NCI-H446 treated with DMSO at 0.1 percent for 48 hours (cell line): ENCODE measurements around the gene MECP2.
A peak's percentile ranks its signal among the peaks of the same experiment; 100 is the strongest.
"Not testable (repeated sequence)": the region's sequence is repeated elsewhere in the genome, so short reads cannot be mapped to it uniquely, and the experiment has no call there.

Experiments used
- DNase-seq: peaks from one replicate; lab custom pipeline; 2025; lab: John Stamatoyannopoulos, UW

MECP2 gene

DNA sequence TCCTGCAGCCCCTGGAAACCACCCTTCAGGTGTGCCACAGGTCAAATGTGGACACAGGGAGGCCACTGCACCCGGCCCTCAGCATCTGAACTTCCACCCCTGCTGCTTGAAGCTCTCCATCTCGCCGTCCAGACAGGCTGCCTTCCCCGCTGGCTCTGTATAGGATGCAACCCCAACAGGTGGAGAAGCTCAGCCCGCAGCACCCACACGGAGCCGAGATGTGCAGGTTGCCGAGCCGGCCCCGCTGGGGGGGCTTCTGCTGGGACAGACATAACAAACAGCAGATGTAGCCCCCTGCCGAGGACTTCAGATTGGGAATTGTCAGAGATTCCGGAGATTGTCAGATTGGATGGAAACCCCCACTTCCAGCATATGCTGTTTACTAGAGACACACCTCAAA lies 104.4 kb downstream of the MECP2 start:
- no peak for DNase-seq

DNA sequence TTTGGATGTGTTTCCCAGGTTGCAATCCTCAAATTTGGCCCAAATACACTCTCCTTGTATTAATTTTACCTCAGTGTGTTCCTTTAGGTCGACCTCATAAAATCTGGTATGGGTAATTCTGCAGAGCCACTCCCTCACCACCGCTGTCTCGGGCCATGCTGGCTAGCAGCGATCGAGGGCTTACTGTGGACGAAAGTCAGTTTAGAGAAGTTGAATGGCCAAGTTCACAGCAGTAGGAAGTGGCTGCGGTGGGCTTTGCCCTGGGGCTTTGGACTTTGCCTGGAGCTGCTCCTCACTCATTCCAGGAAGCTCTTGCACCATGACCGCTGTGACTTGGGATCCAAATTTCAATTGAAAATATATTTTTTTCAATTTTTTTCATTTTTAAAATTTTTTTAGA lies 105.3 kb downstream of the MECP2 start:
- DNase-seq: no peak

DNA sequence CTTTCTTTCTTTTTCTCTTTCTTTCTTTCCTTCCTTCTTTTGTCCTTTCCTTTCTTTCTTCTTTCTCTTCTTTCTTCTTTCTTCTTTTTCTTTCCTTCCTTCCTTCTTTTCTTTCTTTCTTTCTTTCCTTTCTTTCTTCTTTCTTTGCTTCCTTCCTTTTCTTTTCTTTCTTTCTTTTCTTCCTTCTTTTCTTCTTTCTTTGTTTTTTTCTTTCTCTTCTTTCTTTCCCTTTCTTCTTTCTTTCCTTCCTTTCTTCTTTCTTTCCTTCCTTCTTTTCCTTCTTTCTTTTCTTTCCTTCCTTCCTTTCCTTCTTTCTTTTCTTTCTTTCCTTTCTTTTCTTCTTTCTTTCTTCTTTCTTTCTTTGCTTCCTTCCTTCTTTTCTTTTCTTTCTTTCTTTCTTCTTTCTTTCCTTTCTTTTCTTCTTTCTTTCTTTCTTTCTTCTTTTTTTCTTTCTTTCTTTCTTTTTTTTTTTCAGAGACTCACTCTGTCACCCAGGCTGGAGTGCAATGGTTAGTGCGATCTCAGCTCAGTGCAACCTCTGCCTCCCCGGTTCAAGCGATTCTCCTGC lies 106.4 kb downstream of the MECP2 start:
- DNase-seq: no peak

DNA sequence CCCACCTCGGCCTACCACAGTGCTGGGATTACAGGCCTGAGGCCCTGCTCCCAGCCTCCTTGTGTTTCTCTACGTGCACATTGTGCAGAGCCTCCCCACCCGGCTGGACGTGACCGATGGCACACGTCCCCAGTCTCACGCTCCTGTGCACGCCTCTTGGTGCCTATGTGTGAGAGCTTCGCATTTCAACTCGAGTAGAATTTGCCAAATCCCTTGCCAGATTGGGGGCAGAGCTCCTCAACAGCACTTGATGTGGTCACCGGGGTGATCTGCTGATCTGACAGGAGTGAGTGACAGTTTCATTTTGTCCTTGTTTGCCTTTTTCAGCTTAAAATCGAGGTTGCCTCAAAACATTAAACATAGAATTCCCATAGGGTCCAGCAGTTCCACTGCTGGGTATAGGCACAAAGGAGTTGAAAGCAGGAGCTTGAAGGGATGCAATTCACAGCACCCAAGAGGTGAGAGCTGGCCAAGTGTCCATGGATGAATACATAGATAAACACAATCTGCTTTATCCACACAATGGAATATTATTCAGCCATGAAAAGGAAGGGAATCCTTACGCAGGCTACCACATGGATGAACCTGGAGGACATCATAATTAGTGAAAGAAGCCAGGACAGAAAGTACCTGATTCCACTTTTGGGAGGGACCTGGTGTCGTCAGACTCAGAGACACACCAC lies 107.4 kb downstream of the MECP2 start:
- no peak for DNase-seq

DNA sequence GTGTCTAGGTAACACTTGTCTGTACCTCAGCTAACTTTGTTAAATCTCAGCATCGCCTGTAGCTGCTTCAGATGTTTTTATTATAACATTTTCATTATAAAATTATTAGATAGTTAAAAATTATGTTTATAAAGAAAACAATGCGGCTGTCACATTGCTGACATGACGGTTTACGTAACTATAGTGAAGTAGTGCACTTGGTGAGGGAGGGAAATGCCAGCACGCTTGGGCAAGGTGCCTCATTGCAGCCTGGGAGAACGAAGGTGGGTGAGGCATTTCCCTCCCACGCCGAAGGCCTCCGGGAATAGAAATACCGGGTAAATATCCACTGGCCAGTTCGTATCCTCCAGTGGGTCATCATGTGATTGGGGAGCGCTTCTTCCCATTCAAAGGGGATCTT lies 109.0 kb downstream of the MECP2 start:
- DNase-seq: no peak

DNA sequence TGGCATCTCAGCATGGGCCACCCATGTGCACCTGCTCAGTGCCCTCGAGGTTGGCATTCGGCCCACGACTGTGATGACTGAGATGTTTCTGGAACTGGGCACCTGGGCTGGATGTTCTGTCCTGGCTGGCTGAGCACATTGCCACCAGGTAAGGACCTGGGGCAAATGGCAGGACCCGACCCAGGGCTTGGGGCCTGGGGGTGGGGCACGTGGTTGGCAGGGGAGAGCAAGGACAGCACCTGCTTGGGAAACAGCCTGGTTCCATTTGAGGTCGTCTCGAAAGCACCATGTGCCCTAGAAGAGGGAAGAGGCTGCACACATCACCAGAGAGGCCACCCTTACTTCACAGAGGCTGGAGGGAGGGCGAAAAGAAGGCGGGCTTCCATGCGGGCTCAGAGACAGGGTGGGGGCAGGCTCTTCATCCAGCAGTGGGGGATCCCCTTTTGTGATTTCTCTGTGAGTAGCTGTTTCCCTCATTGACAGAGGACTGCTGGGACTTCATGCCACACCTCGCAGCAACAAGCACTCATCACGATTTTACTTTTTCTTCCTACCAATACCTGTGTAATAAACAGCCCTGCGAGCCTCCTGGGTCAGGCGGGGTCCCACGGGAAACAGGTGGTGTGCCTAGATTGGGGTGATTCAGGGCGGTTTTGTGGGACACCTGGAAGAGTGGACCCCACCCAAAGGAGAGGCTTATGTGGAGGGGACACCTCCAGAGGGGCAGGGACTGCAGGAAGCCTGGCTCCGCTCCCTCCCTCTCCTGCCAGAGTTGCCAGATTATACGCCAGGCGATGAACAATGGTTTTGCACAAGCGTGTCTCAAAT lies 113.0 kb downstream of the MECP2 start:
- DNase-seq: no peak

DNA sequence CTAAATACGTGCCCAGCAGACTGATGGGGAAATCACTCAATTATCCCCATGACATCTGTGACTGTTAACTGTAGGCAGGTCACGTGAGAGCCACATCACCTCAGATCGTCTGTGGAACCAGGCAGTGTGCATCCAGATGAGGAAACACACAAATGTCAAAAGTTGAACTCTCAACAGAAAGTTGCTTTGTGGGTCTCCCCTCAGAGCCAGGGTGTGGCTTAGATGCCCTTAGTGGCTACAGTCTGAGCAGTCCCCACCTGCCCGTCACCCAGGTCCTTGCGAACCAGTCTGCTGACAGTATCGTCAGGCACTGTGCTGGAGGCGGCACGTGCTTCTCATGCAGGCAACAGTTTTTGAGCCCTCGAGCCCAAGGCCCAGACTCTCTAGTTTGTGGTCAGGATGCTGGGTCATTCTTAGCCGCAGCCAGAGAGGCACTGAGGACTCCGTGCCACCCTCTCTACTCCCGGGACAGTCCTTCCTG lies 114.2 kb downstream of the MECP2 start:
- no peak for DNase-seq

DNA sequence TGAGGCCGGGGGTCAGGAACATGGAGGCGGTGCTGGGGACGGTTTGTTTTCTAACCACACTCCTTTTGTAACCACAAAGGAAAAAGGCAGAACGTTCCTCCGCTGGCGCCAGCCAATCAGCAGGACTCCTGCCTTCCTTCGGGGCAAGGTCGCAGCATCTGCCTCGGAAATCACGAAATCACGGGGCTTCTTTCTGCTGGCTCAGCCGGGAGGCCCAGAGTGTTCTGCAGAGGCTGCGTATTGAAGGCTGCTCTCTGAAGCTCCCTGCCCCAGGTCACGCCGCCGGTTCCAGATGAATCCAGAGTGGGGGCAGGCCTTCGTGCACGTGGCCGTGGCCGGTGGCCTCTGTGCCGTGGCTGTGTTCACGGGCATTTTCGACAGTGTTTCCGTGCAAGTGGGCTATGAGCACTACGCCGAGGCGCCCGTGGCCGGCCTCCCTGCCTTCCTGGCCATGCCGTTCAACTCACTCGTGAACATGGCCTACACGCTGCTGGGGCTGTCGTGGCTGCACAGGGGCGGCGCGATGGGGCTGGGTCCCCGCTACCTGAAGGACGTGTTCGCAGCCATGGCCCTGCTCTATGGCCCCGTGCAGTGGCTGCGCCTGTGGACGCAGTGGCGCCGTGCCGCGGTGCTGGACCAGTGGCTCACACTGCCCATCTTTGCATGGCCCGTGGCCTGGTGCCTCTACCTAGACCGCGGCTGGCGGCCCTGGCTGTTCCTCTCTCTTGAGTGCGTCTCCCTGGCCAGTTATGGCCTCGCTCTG lies 115.6 kb downstream of the MECP2 start:
- DNase-seq: no peak

DNA sequence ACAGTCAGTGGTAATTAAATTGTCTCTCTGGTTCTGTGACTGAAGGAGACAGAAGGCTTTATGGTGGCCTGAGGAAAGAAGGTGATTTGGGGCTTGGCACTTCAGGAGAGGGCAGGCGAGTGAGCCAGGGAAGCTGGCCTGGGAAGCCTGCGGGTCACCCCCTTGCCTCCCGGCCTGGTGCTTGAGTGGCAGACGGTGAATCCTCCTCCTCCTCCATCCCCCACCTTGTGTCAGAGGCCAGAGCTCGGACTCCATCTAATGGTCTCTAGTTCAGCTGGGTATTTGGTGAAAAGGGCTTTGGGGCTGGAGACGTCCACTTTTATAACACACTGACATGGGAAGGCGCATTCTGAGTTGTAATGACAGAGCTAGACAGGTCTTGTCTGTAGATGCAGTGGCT lies 116.3 kb downstream of the MECP2 start:
- no peak for DNase-seq

DNA sequence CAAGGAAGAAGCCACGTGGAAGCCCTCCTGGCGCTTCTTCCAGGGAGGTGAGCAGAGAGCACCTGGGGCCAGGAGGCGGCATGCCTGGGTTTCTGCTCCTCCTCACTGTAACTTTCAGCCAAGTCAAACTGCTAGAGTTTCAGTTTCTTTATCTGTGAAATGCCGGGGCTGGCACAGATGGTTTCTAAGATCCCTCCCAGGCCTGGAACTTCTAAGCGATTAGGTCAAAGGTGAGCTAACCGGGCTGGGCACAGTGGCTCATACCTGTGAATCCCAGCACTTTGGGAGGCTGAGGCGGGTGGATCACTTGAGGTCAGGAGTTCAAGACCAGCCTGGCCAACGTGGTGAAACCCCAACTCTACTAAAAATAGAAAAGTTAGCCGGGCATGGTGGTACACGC lies 117.1 kb downstream of the MECP2 start:
- DNase-seq: not testable (repeated sequence)

DNA sequence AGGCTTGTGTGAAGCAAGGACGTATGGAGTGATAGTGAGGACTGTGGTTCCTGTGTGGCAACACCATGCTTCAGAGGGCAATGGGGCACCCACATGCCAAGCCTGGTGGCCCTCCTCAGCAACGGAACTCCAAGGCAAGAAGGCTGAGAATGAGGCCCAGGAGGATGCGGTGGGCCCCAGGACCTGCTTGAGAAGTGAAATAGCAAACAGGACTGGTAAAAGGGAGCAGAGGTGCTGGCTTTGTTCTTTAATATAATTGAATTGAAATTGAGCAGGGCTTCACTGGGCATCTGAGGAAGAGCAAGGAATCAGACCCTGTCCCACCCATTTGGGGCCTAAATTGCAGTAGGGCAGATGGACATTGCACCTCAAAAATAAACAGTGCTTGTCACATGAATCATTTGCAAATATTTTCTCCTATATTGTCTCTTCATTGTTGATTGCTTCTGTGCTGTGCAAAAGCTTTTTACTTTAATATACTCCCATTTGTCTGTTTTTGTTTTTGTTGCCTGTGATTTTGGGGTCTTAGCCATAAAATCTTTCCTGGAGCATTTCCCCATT lies 122.7 kb downstream of the MECP2 start:
- no peak for DNase-seq

DNA sequence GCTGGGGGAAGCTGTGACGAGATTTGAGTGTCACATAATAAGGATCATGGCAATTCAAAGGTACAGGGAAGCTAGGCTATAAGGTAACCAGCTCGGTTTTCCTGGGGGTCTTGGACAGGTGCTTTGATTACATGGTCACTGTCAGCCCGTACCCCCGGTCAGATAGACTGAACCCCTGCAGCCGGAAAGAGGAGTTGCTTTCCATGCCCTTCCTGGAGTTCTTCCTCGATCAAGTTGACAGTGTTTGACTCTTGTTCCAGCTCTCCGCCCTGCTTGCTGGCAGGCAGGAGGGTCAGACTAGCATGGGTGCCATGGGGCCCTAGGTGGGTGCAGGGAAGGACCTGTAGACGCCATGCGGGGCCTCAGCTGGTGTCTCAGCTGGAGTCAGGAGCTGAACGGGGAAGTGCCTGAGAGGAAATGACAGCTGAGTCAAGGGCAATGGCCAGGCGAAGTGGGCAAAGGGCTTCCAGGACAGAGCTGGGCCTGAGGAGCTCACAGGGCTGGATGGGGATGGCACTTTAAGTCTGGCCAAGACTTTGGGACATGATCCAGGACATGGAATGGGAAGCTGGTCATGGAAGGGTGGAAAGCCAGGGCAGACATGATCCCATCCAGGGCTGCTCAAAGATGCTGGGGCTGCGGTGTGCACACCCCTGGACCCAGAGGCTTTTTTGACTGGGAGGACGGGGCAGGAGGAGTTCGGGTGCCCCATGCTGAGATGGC lies 123.4 kb downstream of the MECP2 start:
- no peak for DNase-seq

DNA sequence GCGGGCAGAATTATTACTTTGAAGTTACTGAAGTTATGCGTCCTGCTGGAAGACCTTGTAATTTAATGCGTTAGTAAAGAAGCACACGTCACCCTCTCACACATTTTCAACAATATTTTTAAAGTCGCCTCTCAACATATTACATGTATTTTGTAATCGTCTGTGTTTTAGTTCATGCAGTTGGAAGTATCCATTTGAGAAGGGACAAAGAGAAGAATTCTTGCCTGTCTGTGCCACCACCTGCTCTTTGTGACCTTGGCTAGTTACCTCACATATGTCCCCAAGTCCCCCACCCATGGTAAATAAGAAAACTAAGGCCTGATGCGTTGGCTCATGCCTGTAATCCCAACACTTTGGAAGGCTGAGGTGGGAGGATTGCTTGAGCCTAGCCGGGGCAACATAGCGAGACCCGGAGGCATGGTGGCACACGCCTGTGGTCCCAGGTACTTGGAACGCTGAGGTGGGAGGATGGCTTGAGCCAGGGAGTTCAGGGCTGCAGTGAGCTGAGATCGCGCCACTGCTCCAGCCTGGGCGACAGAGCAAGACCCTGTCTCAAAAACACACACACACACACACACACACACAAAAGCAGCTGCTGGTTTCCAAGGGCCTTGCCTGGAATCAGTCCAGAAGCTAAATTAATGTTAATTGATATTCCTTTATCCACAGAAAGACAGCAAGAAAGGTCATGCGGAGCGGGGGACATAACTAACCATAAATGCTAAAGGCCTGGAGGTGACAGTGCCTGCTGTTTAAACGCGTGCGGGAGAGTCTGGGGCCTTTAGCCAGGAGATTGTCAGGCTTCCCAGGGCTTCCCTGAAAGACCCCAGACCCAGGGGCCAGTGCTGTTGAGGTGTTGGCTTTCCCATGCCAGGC lies 124.2 kb downstream of the MECP2 start:
- DNase-seq: no peak

DNA sequence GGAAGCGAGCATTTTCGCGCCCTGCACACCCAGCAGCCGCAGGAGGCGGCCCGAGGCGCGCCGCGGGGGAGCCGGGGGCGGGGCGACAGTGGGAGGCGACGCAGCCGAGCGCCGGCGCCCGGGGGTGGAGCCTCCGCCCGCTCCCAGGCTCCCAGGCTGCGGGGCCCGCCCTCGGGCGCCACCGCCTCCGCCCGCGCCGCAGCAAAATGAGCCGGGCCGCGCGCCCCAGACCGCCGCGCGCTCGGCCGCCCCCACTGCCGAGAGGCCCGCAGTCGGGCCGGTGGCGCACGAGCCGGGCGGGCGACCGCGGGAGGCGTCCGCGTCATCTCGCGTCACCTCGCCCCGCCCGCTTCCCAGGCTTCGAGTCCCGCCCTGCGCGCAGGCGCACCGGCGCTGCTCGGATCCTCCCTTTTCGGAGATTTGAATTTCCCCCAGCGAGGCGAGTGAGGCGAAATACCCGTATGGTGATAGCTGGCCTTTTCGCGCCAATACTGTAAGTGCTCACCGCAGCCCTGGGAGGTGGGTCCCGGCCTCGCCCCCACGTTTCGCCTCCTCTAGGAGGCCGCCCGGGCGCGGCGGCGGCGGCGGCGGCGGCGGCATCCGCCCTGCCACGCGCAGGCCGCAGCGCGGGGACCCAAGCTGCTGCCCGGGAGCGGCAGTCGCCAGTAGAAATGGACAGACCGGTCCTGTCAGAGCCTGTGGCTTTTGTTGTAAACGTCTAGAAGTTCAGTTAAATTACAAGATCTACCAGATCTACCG lies 125.0 kb downstream of the MECP2 start, which contains the start of gene TMEM187:
TMEM187 (plus strand) TSS at position 387 of the 759 bp plus-strand sequence. CDS start 9,309 bp downstream, outside the sequence.
- DNase-seq: peak; percentile 82
